GM23338 (cell line): ENCODE results near the gene ITGB7. TPM values are rescaled to one million over a fixed set of nuclear protein-coding genes. Genes with fewer than 3 reads are reported as not detected.

Experiments used
- ATAC-seq: fragments of 200-7000 bp; cut with Tn5 transposase; 3 replicates; pipeline ENCODE4 v1.9.1; 2020
- DNase-seq: peaks from one replicate; pipeline ENCODE4 v3.0.0-alpha.2; 2015; ENCODE audit warnings: low spot score
- H2AFZ ChIP-seq: fragments of 200-600 bp; sonication (generic); 2 replicates; pipeline ENCODE4 v1.8.0; 2016; ENCODE audit warnings: antibody characterized with exemption, mild to moderate bottlenecking, moderate library complexity
- H3F3A ChIP-seq: fragments of 200-600 bp; sonication (generic); replicated peaks from 2 replicates; pipeline ENCODE4 v1.8.0; 2017; ENCODE audit warnings: antibody characterized with exemption, mixed run types, low read depth
- H3K27ac ChIP-seq: fragments of 200-600 bp; sonication (generic); 2 replicates; pipeline ENCODE4 v1.6.1; 2016; ENCODE audit warnings: low read depth
- H3K27me3 ChIP-seq: fragments of 200-600 bp; sonication (generic); 2 replicates; pipeline ENCODE4 v1.8.0; 2016; ENCODE audit warnings: mild to moderate bottlenecking, mixed run types, moderate library complexity; ENCODE audit not compliant: insufficient read depth
- H3K36me3 ChIP-seq: fragments of 200-600 bp; sonication (generic); 2 replicates; pipeline ENCODE4 v1.8.0; 2016; ENCODE audit warnings: mild to moderate bottlenecking; ENCODE audit not compliant: insufficient read depth
- H3K4me1 ChIP-seq: fragments of 200-600 bp; sonication (generic); 2 replicates; pipeline ENCODE4 v1.8.0; 2016; ENCODE audit warnings: mild to moderate bottlenecking, moderate library complexity; ENCODE audit not compliant: insufficient read depth
- H3K4me2 ChIP-seq: fragments of 200-600 bp; sonication (generic); 2 replicates; pipeline ENCODE4 v1.7.1; 2017; ENCODE audit warnings: mixed run types
- H3K4me3 ChIP-seq: fragments of 200-600 bp; sonication (generic); 2 replicates; pipeline ENCODE4 v1.6.1; 2016; ENCODE audit warnings: mixed run types
- H3K79me2 ChIP-seq: fragments of 200-600 bp; sonication (generic); replicated peaks from 2 replicates; pipeline ENCODE4 v1.8.0; 2017; ENCODE audit warnings: mild to moderate bottlenecking; ENCODE audit not compliant: insufficient read depth
- H3K9me2 ChIP-seq: fragments of 200-600 bp; sonication (generic); 2 replicates; pipeline ENCODE4 v1.8.0; 2017; ENCODE audit not compliant: insufficient read depth
- H4K20me1 ChIP-seq: fragments of 200-600 bp; sonication (generic); replicated peaks from 2 replicates; pipeline ENCODE4 v1.8.0; 2017; ENCODE audit warnings: mild to moderate bottlenecking; ENCODE audit not compliant: insufficient read depth
- H3K27ac Mint-ChIP-seq: 2 replicates; pipeline ENCODE4 v1.8.0; 2020; ENCODE audit warnings: inconsistent platforms, mild to moderate bottlenecking, moderate library complexity, mixed read lengths
- H3K27me3 Mint-ChIP-seq: 3 replicates; pipeline ENCODE4 v1.8.0; 2022; ENCODE audit warnings: low read depth, mild to moderate bottlenecking, moderate library complexity, mixed read lengths, inconsistent platforms; ENCODE audit not compliant: insufficient read depth, poor library complexity
- H3K36me3 Mint-ChIP-seq: 3 replicates; pipeline ENCODE4 v1.8.0; 2021; ENCODE audit warnings: low read depth, mild to moderate bottlenecking, inconsistent platforms, moderate library complexity, mixed read lengths
- H3K4me1 Mint-ChIP-seq: 3 replicates; pipeline ENCODE4 v1.8.0; 2020; ENCODE audit warnings: mild to moderate bottlenecking, inconsistent platforms, mixed read lengths
- H3K4me3 Mint-ChIP-seq: 3 replicates; pipeline ENCODE4 v1.8.0; 2021; ENCODE audit warnings: moderate library complexity, mild to moderate bottlenecking, inconsistent platforms, mixed read lengths
- H3K9me3 Mint-ChIP-seq: 3 replicates; pipeline ENCODE4 v1.8.0; 2020; ENCODE audit warnings: moderate library complexity, mild to moderate bottlenecking, inconsistent platforms, mixed read lengths
- CREB1 ChIP-seq: fragments of 250-450 bp; sonication (Bioruptor Pico); IDR thresholded peaks from 2 replicates; pipeline ENCODE4 v1.5.0; 2020; ENCODE audit warnings: low read depth, mild to moderate bottlenecking, moderate library complexity
- EZH2 ChIP-seq: fragments of 200-600 bp; sonication (generic); IDR thresholded peaks from one replicate; pipeline ENCODE4 v1.8.0; 2017; ENCODE audit warnings: antibody characterized with exemption, mild to moderate bottlenecking, low read depth; ENCODE audit not compliant: unreplicated experiment
- POLR2AphosphoS5 ChIP-seq: IDR thresholded peaks from 2 replicates; pipeline ENCODE4 v1.6.1; 2016; ENCODE audit warnings: antibody characterized with exemption, low read depth
- STAT1 ChIP-seq: IDR thresholded peaks from one replicate; pipeline ENCODE4 v1.6.1; 2016; ENCODE audit warnings: antibody characterized with exemption; ENCODE audit not compliant: unreplicated experiment
- ZNF114 ChIP-seq: fragments of 250-450 bp; sonication (Bioruptor Pico); IDR thresholded peaks from 2 replicates; pipeline ENCODE4 v1.5.0; 2020; ENCODE audit warnings: mild to moderate bottlenecking, moderate library complexity
- ZNF331 ChIP-seq: fragments of 250-450 bp; sonication (Bioruptor Pico); IDR thresholded peaks from 2 replicates; pipeline ENCODE4 v1.5.0; 2020; ENCODE audit warnings: low read depth, mild to moderate bottlenecking, moderate library complexity
- polyA plus RNA-seq: library from polyadenylated mRNA; unstranded; fragments of >200 nt; fragmentation: Nextera tagmentation; extraction: Ambion mirVana; gene quantifications from 2 replicates; pipeline ENCODE4 v1.2.1, GENCODE V29; 2016
- total RNA-seq: library from RNA; depleted of rRNA; stranded (reverse); fragments of >200 nt; shearing (Covaris generic); gene quantifications from 2 replicates; pipeline ENCODE4 v1.2.3, GENCODE V29; 2014
- TF ChIP-seq, protein P1 (sequence below): IDR thresholded peaks from one replicate; pipeline ENCODE4 v1.6.1; 2018; ENCODE audit warnings: antibody characterized with exemption; ENCODE audit not compliant: unreplicated experiment
- TF ChIP-seq, protein P2 (sequence below), 2 experiments: fragments of 200-600 bp in 1 of 2; sonication (generic) in 1 of 2; conservative IDR thresholded peaks; 2 replicates each; pipeline versions ENCODE4 v1.5.1 to v1.6.1; 2016 to 2017; ENCODE audit warnings: antibody characterized with exemption in 2 of 2, low read depth in 2 of 2, mild to moderate bottlenecking in 2 of 2, moderate library complexity in 1 of 2
- TF ChIP-seq, protein P3 (sequence below): IDR thresholded peaks from 2 replicates; pipeline ENCODE4 v1.6.1; 2016; ENCODE audit warnings: antibody characterized with exemption

The ITGB7 gene
- total and polyA plus RNA-seq, 2 experiments from 2014 or later: 0.32 TPM; not detected in 1

DNA sequence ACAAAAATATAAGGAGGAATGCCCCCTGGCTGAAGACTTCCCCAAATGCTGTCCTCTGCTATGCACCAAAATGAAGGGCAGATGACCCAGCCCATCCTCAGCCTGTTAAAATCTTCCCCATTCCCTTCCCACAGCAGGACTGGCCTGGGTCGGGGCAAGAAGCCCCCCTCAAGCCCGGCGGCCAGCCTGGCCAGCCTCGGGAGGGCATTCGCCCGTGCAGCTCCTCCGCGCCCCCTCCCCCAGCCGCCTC lies 24.5 kb upstream of the ITGB7 start:
- ATAC-seq: no peak
- H3K27me3 Mint-ChIP-seq: peaks cover 22% of the 10 kb centered on the region
- no peaks in the 10 kb centered on the region for H4K20me1 ChIP-seq
- H3F3A ChIP-seq: peaks cover 15% of the 10 kb centered on the region; the same call in 1 of the 2 replicates
- peaks cover 5% of the 10 kb centered on the region for H3K36me3 Mint-ChIP-seq
- no peak for DNase-seq
- no peaks in the 10 kb centered on the region for H3K36me3 ChIP-seq
- H3K27ac Mint-ChIP-seq: no peak overlapping the region
- peak overlapping the region; percentile 92 for H3K4me2 ChIP-seq
- peaks cover 67% of the 10 kb centered on the region for H3K4me1 ChIP-seq
- H3K79me2 ChIP-seq: peaks cover 4% of the 10 kb centered on the region; the same call in 1 of the 2 replicates
- H3K9me2 ChIP-seq: no peaks in the 10 kb centered on the region
- H3K27me3 ChIP-seq: no peaks in the 10 kb centered on the region
- peak overlapping the region; percentile 84 for H3K4me3 ChIP-seq
- peak overlapping the region; percentile 82 for H3K4me3 Mint-ChIP-seq
- H3K9me3 Mint-ChIP-seq: no peaks in the 10 kb centered on the region
- 0 out of 2 replicates have a peak, but pooled peaks have one; percentile 23 for TF ChIP-seq POLR2AphosphoS5
- TF ChIP-seq, protein P1, sequence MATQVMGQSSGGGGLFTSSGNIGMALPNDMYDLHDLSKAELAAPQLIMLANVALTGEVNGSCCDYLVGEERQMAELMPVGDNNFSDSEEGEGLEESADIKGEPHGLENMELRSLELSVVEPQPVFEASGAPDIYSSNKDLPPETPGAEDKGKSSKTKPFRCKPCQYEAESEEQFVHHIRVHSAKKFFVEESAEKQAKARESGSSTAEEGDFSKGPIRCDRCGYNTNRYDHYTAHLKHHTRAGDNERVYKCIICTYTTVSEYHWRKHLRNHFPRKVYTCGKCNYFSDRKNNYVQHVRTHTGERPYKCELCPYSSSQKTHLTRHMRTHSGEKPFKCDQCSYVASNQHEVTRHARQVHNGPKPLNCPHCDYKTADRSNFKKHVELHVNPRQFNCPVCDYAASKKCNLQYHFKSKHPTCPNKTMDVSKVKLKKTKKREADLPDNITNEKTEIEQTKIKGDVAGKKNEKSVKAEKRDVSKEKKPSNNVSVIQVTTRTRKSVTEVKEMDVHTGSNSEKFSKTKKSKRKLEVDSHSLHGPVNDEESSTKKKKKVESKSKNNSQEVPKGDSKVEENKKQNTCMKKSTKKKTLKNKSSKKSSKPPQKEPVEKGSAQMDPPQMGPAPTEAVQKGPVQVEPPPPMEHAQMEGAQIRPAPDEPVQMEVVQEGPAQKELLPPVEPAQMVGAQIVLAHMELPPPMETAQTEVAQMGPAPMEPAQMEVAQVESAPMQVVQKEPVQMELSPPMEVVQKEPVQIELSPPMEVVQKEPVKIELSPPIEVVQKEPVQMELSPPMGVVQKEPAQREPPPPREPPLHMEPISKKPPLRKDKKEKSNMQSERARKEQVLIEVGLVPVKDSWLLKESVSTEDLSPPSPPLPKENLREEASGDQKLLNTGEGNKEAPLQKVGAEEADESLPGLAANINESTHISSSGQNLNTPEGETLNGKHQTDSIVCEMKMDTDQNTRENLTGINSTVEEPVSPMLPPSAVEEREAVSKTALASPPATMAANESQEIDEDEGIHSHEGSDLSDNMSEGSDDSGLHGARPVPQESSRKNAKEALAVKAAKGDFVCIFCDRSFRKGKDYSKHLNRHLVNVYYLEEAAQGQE: no peak
- TF ChIP-seq ZNF114 (CRISPR knock-in tag): no peak
- TF ChIP-seq EZH2: no peak
- no peak for TF ChIP-seq STAT1
- TF ChIP-seq, protein P2, sequence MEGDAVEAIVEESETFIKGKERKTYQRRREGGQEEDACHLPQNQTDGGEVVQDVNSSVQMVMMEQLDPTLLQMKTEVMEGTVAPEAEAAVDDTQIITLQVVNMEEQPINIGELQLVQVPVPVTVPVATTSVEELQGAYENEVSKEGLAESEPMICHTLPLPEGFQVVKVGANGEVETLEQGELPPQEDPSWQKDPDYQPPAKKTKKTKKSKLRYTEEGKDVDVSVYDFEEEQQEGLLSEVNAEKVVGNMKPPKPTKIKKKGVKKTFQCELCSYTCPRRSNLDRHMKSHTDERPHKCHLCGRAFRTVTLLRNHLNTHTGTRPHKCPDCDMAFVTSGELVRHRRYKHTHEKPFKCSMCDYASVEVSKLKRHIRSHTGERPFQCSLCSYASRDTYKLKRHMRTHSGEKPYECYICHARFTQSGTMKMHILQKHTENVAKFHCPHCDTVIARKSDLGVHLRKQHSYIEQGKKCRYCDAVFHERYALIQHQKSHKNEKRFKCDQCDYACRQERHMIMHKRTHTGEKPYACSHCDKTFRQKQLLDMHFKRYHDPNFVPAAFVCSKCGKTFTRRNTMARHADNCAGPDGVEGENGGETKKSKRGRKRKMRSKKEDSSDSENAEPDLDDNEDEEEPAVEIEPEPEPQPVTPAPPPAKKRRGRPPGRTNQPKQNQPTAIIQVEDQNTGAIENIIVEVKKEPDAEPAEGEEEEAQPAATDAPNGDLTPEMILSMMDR (conservative IDR thresholded peaks at IDR 0.05; ENCODE audit: low read depth in 2 of 2): 0 out of 4 replicates have a peak, but pooled peaks of 1 of the 2 experiments have one; percentile 14
- H3K27ac ChIP-seq: no peak overlapping the region
- H2AFZ ChIP-seq: peak overlapping the region; percentile 87
- peaks cover 68% of the 10 kb centered on the region for H3K4me1 Mint-ChIP-seq

DNA sequence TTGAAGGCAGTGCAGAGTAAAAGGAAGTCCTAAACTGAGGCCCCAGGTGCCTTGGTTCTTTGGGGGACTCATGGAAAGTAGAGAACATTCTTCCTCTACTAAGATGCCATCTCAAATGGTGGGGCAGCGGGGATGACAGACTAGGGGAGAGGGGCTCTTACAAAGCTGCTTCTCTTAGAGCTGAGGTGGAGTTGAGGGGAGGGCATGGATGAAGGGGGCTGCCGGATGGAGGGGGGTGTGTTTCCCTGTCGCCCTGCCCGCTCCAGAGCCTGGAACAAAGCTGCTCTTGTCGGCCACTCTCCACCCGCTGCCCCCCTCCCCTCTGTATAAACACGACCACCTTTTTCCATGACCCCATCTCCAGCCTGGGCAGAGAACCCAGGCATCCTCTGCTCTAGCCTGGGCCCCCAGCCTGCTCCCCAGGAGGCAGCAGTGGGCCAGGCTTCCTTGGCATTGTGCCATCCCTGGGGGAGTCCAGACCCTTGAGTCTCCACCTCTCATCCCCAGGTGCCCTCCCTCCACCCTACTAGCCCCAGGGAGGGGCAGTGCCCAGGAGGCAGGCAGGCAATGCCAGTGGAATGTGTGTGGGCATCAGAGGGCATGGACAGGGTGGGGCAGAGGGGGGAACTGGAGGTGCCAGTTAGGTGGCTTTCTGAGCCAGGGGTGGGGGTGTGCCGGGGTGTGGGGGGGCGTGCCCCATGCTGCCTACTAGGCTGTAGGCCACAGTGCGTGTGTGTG lies 23.2 kb upstream of the ITGB7 start:
- H3K27ac Mint-ChIP-seq: no peak overlapping the region
- Histone ChIP-seq H2AFZ (no peak overlapping the region), H3K9me2 (no peaks in the 10 kb centered on the region), H3F3A (peaks cover 12% of the 10 kb centered on the region; the same call in 1 of the 2 replicates), H4K20me1 (no peaks in the 10 kb centered on the region), H3K36me3 (no peaks in the 10 kb centered on the region), H3K4me1 (peaks cover 62% of the 10 kb centered on the region), H3K79me2 (peaks cover 4% of the 10 kb centered on the region; the same call in 1 of the 2 replicates), H3K27me3 (no peaks in the 10 kb centered on the region), H3K4me3 (0 out of 2 replicates have a peak overlapping the region, but pooled peaks have one; percentile 21), H3K4me2 (peak overlapping the region; percentile 92), H3K27ac (no peak overlapping the region)
- peaks cover 28% of the 10 kb centered on the region for H3K27me3 Mint-ChIP-seq
- no peak for ATAC-seq
- no peaks in the 10 kb centered on the region for H3K9me3 Mint-ChIP-seq
- TF ChIP-seq ZNF114 (CRISPR knock-in tag) (no peak), ZNF331 (no peak), EZH2 (no peak), CREB1 (CRISPR knock-in tag) (no peak), POLR2AphosphoS5 (no peak)
- TF ChIP-seq, protein P2 (conservative IDR thresholded peaks at IDR 0.05; ENCODE audit: low read depth in 2 of 2): no peak
- TF ChIP-seq, protein P3, sequence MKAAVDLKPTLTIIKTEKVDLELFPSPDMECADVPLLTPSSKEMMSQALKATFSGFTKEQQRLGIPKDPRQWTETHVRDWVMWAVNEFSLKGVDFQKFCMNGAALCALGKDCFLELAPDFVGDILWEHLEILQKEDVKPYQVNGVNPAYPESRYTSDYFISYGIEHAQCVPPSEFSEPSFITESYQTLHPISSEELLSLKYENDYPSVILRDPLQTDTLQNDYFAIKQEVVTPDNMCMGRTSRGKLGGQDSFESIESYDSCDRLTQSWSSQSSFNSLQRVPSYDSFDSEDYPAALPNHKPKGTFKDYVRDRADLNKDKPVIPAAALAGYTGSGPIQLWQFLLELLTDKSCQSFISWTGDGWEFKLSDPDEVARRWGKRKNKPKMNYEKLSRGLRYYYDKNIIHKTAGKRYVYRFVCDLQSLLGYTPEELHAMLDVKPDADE: no peak
- TF ChIP-seq, protein P1: no peak
- peaks cover 64% of the 10 kb centered on the region for H3K4me1 Mint-ChIP-seq
- H3K4me3 Mint-ChIP-seq: no peak overlapping the region; the same call in 2 of the 3 replicates
- H3K36me3 Mint-ChIP-seq: peaks cover 5% of the 10 kb centered on the region
- DNase-seq: no peak
